Gastroesophageal sphincter (tissue), 3 donors: Measurements from ENCODE around the gene PSD2.

Experiments
- EP300 ChIP-seq: sonication (generic); formaldehyde crosslinking; IDR thresholded peaks from one replicate; pipeline ENCODE4 v1.6.1; 2017; ENCODE audit warnings: antibody characterized with exemption, mild to moderate bottlenecking
- POLR2A ChIP-seq, 2 donors: fragments of 450-650 bp; IDR thresholded peaks; one replicate each; pipeline ENCODE4 v1.6.1; 2017; ENCODE audit warnings: antibody characterized with exemption in 2 of 2, mild to moderate bottlenecking in 2 of 2, moderate library complexity in 1 of 2
- POLR2AphosphoS5 ChIP-seq: sonication (generic); formaldehyde crosslinking; IDR thresholded peaks from one replicate; pipeline ENCODE4 v1.6.1; 2017; ENCODE audit warnings: antibody characterized with exemption
- TF ChIP-seq, protein P1 (sequence below), 4 experiments: fragments of 200-600 bp in 2 of 4; fragments of 450-650 bp in 2 of 4; sonication (generic) in 1 of 4; IDR thresholded peaks; one replicate each; pipeline ENCODE4 v1.5.1; 2017 to 2019; ENCODE audit warnings: antibody characterized with exemption in 4 of 4, mild to moderate bottlenecking in 2 of 4, moderate library complexity in 2 of 4

DNA sequence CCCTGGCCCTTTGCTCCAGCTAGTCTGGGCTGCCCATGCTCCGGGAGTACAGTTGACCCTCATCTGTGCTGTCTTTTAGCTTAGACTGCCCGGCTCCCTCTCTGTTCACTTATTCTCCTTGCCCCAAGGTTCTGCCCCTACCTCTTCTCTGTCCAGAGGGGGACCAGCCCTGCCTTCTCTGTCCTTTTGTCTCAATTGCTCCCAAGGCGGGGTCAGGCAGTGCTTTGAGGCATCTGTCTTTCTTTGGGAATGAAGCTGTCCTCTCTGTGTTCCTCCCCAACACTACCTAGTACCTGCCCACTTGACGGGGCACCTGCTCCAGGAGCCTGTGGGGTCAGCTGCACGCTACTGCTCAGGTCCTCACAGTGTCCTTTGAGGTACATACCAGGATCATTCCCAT is 59.3 kb downstream of the PSD2 start:
- TF ChIP-seq POLR2A (IDR thresholded peaks at IDR 0.05), result no peak
- TF ChIP-seq, protein P1, sequence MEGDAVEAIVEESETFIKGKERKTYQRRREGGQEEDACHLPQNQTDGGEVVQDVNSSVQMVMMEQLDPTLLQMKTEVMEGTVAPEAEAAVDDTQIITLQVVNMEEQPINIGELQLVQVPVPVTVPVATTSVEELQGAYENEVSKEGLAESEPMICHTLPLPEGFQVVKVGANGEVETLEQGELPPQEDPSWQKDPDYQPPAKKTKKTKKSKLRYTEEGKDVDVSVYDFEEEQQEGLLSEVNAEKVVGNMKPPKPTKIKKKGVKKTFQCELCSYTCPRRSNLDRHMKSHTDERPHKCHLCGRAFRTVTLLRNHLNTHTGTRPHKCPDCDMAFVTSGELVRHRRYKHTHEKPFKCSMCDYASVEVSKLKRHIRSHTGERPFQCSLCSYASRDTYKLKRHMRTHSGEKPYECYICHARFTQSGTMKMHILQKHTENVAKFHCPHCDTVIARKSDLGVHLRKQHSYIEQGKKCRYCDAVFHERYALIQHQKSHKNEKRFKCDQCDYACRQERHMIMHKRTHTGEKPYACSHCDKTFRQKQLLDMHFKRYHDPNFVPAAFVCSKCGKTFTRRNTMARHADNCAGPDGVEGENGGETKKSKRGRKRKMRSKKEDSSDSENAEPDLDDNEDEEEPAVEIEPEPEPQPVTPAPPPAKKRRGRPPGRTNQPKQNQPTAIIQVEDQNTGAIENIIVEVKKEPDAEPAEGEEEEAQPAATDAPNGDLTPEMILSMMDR (IDR thresholded peaks at IDR 0.05), result no peak
- TF ChIP-seq EP300, result no peak
- no peak for TF ChIP-seq POLR2AphosphoS5
